Panc1 (cell line): ENCODE results near the gene UBAC1.

Experiments
- CTCF ChIP-seq: fragments of 450-650 bp; IDR thresholded peaks from 2 replicates; pipeline ENCODE4 v1.5.1; 2017; ENCODE audit warnings: mild to moderate bottlenecking
- POLR2AphosphoS5 ChIP-seq: IDR thresholded peaks from 2 replicates; pipeline ENCODE4 v1.6.1; 2012; ENCODE audit warnings: mild to moderate bottlenecking, low read depth, low read length, moderate library complexity
- REST ChIP-seq, 2 experiments: IDR thresholded peaks; 2 replicates each; pipeline ENCODE4 v1.6.1; 2011 to 2012; ENCODE audit warnings: low read depth in 2 of 2, control low read depth in 1 of 2, low read length in 1 of 2, mild to moderate bottlenecking in 1 of 2, moderate library complexity in 1 of 2; ENCODE audit not compliant: insufficient read depth in 1 of 2
- SIN3A ChIP-seq: IDR thresholded peaks from 2 replicates; pipeline ENCODE4 v1.6.1; 2012; ENCODE audit warnings: low read depth, mild to moderate bottlenecking, low read length, moderate library complexity, borderline replicate concordance; ENCODE audit not compliant: insufficient read depth

- TF ChIP-seq CTCF (no peak), POLR2AphosphoS5 (no peak), SIN3A (no peak), REST (IDR thresholded peaks at IDR 0.05; ENCODE audit: insufficient read depth in 1 of 2, low read depth in 2 of 2, low read length in 1 of 2) (no peak)
These were observed 880 bp upstream of the UBAC1 start for GRCh38 chr9:135961811-135962695.
